Natural killer cell (primary cell): Measurements from ENCODE around the gene MCM8. TPM values are rescaled to one million over a fixed set of nuclear protein-coding genes. Genes with fewer than 3 reads are reported as not detected.

Experiments
- ATAC-seq, 3 donors: fragments of 150-1000 bp in 2 of 3; fragments of 200-7000 bp in 1 of 3; cut with Tn5 transposase; 1 replicate in 1 of 3; 2 replicates in 2 of 3; pipeline ENCODE4 v1.10.0; 2021; ENCODE audit warnings: mild to moderate bottlenecking in 2 of 3, moderate library complexity in 2 of 3
- DNase-seq, 2 donors: peaks; one replicate each; pipeline versions ENCODE4 v3.0.0 to v3.0.0-alpha.2; 2013 to 2021; ENCODE audit warnings: mixed read lengths in 1 of 2
- H3K27ac ChIP-seq: one replicate; pipeline ENCODE4 v1.5.1; 2013; ENCODE audit warnings: mild to moderate bottlenecking, low read length
- H3K27me3 ChIP-seq: one replicate; pipeline ENCODE4 v1.6.1; 2013; ENCODE audit warnings: low read length; ENCODE audit not compliant: control insufficient read depth, insufficient read depth
- H3K36me3 ChIP-seq: one replicate; pipeline ENCODE4 v1.6.1; 2013; ENCODE audit warnings: low read length; ENCODE audit not compliant: control insufficient read depth, insufficient read depth
- H3K4me1 ChIP-seq: one replicate; pipeline ENCODE4 v1.6.1; 2013; ENCODE audit warnings: low read length; ENCODE audit not compliant: control insufficient read depth, insufficient read depth
- H3K4me3 ChIP-seq: one replicate; pipeline ENCODE4 v1.5.1; 2013; ENCODE audit warnings: low read length
- H3K9me3 ChIP-seq: one replicate; pipeline ENCODE4 v1.6.1; 2013; ENCODE audit warnings: low read length; ENCODE audit not compliant: control insufficient read depth, insufficient read depth
- H3K27ac Mint-ChIP-seq, 2 donors: one replicate each; pipeline ENCODE4 v1.8.0; 2022; ENCODE audit warnings: mild to moderate bottlenecking in 2 of 2, mixed read lengths in 2 of 2, moderate library complexity in 1 of 2
- H3K27me3 Mint-ChIP-seq, 2 donors: one replicate each; pipeline ENCODE4 v1.8.0; 2022; ENCODE audit warnings: low read depth in 2 of 2, mixed read lengths in 2 of 2
- H3K36me3 Mint-ChIP-seq: one replicate; pipeline ENCODE4 v1.8.0; 2022; ENCODE audit warnings: mixed read lengths
- H3K4me1 Mint-ChIP-seq, 2 donors: one replicate each; pipeline ENCODE4 v1.8.0; 2022; ENCODE audit warnings: mixed read lengths in 2 of 2
- H3K4me3 Mint-ChIP-seq: one replicate; pipeline ENCODE4 v1.8.0; 2022; ENCODE audit warnings: mild to moderate bottlenecking, moderate library complexity, mixed read lengths
- H3K9me3 Mint-ChIP-seq, 2 donors: one replicate each; pipeline ENCODE4 v1.8.0; 2022; ENCODE audit warnings: mixed read lengths in 2 of 2
- WGBS: methylation state at CpG from one replicate; pipeline ENCODE4 v1.1.7; 2013; ENCODE audit warnings: missing lambda C conversion rate; ENCODE audit not compliant: insufficient coverage; 5-methylcytosine and 5-hydroxymethylcytosine counted together
- intact Hi-C: fragments of 100-400 bp; cut with micrococcal nuclease; formaldehyde crosslinking; loops from one replicate; pipeline ENCODE4 v1.14.2; 2022
- total RNA-seq, 4 donors: library from RNA; stranded (reverse); fragments of 120-200 nt in 1 of 4; gene quantifications; one replicate each; pipeline versions ENCODE4 v1.2.3 to v1.2.4, GENCODE V29; 2013 to 2022
- TF ChIP-seq, protein P1 (sequence below): fragments of 200-600 bp; IDR thresholded peaks from one replicate; pipeline ENCODE4 v1.8.0; 2022; ENCODE audit warnings: antibody characterized with exemption

The MCM8 gene
- total RNA-seq, 3 donors from 2014 or later (not counting 1 experiment from before 2014, with no cell fraction given): 8.1 to 14.3 (median 9.0) TPM

- 77% methylated on average over 4 of the region's 6 CpGs for WGBS
- ATAC-seq: no peak
- H3K36me3 Mint-ChIP-seq: peaks cover 8% of the 10 kb centered on the region
- H3K4me3 ChIP-seq: no peak overlapping the region
- no peak overlapping the region for H3K27ac ChIP-seq
- TF ChIP-seq, protein P1, sequence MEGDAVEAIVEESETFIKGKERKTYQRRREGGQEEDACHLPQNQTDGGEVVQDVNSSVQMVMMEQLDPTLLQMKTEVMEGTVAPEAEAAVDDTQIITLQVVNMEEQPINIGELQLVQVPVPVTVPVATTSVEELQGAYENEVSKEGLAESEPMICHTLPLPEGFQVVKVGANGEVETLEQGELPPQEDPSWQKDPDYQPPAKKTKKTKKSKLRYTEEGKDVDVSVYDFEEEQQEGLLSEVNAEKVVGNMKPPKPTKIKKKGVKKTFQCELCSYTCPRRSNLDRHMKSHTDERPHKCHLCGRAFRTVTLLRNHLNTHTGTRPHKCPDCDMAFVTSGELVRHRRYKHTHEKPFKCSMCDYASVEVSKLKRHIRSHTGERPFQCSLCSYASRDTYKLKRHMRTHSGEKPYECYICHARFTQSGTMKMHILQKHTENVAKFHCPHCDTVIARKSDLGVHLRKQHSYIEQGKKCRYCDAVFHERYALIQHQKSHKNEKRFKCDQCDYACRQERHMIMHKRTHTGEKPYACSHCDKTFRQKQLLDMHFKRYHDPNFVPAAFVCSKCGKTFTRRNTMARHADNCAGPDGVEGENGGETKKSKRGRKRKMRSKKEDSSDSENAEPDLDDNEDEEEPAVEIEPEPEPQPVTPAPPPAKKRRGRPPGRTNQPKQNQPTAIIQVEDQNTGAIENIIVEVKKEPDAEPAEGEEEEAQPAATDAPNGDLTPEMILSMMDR: no peak
- H3K27me3 Mint-ChIP-seq: peaks cover 60 to 86% of the 10 kb centered on the region in 2 donors
- no peaks in the 10 kb centered on the region for H3K9me3 ChIP-seq
- peaks cover 6% of the 10 kb centered on the region for H3K4me1 ChIP-seq
- DNase-seq: no peak
- peaks cover 16% of the 10 kb centered on the region for H3K27me3 ChIP-seq
- H3K9me3 Mint-ChIP-seq: peaks cover 0 to 2% of the 10 kb centered on the region in 2 donors
- H3K4me3 Mint-ChIP-seq: no peak overlapping the region
- no peak overlapping the region for H3K27ac Mint-ChIP-seq
- intact Hi-C loops: no loop called here
- no peaks in the 10 kb centered on the region for H3K36me3 ChIP-seq
- peaks cover 11 to 13% of the 10 kb centered on the region in 2 donors for H3K4me1 Mint-ChIP-seq
Observed at GRCh38 chr20:5910186-5910585, 40.3 kb upstream of the MCM8 start.

GRCh38 chr20:5913166-5913565 lies 37.3 kb upstream of the MCM8 start:
- TF ChIP-seq, protein P1: no peak
- H3K4me1 Mint-ChIP-seq: peaks cover 11 to 13% of the 10 kb centered on the region in 2 donors
- H3K27me3 ChIP-seq: peaks cover 16% of the 10 kb centered on the region
- ATAC-seq (no peak), DNase-seq (no peak)
- H3K27ac Mint-ChIP-seq: no peak overlapping the region
- no peak overlapping the region for H3K27ac ChIP-seq
- H3K4me3 ChIP-seq: no peak overlapping the region
- peaks cover 8% of the 10 kb centered on the region for H3K36me3 Mint-ChIP-seq
- H3K9me3 ChIP-seq: no peaks in the 10 kb centered on the region
- peaks cover 6% of the 10 kb centered on the region for H3K4me1 ChIP-seq
- no peaks in the 10 kb centered on the region for H3K36me3 ChIP-seq
- H3K9me3 Mint-ChIP-seq: peaks cover 0 to 2% of the 10 kb centered on the region in 2 donors
- no peak overlapping the region for H3K4me3 Mint-ChIP-seq
- peaks cover 59 to 79% of the 10 kb centered on the region in 2 donors for H3K27me3 Mint-ChIP-seq
- no CpG with 5 or more reads among the region's 2 CpGs for WGBS
- intact Hi-C loops: no loop called here

GRCh38 chr20:5914859-5915258 lies 35.6 kb upstream of the MCM8 start:
- intact Hi-C loops: no loop called here
- 0% methylated on average over 1 of the region's 1 CpG for WGBS

More at GRCh38 chr20:5914859-5915258, 35.6 kb upstream of the MCM8 start:
- Histone ChIP-seq H3K9me3 (no peaks in the 10 kb centered on the region), H3K4me3 (no peak overlapping the region), H3K4me1 (peaks cover 6% of the 10 kb centered on the region), H3K27ac (no peak overlapping the region), H3K27me3 (peaks cover 16% of the 10 kb centered on the region), H3K36me3 (no peaks in the 10 kb centered on the region)
- ATAC-seq (no peak), DNase-seq (no peak)
- peaks cover 21 to 24% of the 10 kb centered on the region in 2 donors for H3K4me1 Mint-ChIP-seq
- H3K27ac Mint-ChIP-seq: no peak overlapping the region
- H3K27me3 Mint-ChIP-seq: peaks cover 46 to 62% of the 10 kb centered on the region in 2 donors
- peaks cover 8% of the 10 kb centered on the region for H3K36me3 Mint-ChIP-seq
- peaks cover 0 to 2% of the 10 kb centered on the region in 2 donors for H3K9me3 Mint-ChIP-seq
- no peak overlapping the region for H3K4me3 Mint-ChIP-seq
- TF ChIP-seq, protein P1: no peak
